Measurements from ENCODE around the gene SIN3A. TPM values are rescaled to one million over a fixed set of nuclear protein-coding genes. Genes with fewer than 3 reads are reported as not detected.

SIN3A gene
- total and polyA plus RNA-seq, 9 of the 15 experiments (the other 6 are each of a cell fraction or from before 2014, with no cell fraction given) = 11.1 to 70.3 (median 25.3) TPM

GRCh38 chr15:75454471-75455378 lies 3.2 kb upstream of the SIN3A start (continued):
- no peak for TF ChIP-seq HINFP (tag; conservative IDR thresholded peaks at IDR 0.05; ENCODE audit: low read depth)
- no peak for TF ChIP-seq ZNF224 (CRISPR knock-in tag; IDR thresholded peaks at IDR 0.05)
- TF ChIP-seq ELF4 (CRISPR knock-in tag; IDR thresholded peaks at IDR 0.05) = no peak
- no peak for TF ChIP-seq TARDBP (IDR thresholded peaks at IDR 0.05)
- TF ChIP-seq PTBP1 (IDR thresholded peaks at IDR 0.05; ENCODE audit: low read depth, low read length) = no peak
- TF ChIP-seq ZBTB2 (IDR thresholded peaks at IDR 0.05) = no peak
- TF ChIP-seq ZNF707 (CRISPR knock-in tag; conservative IDR thresholded peaks at IDR 0.05) = no peak
- peak; percentile 70 for TF ChIP-seq GABPA (tag; conservative IDR thresholded peaks at IDR 0.05; ENCODE audit: low read depth)
- TF ChIP-seq NCOA1 (IDR thresholded peaks at IDR 0.05; ENCODE audit: low read depth) = no peak
- TF ChIP-seq KLF13 (tag; IDR thresholded peaks at IDR 0.05; ENCODE audit: borderline replicate concordance, low read depth) = no peak
- no peak for TF ChIP-seq MIER1 (IDR thresholded peaks at IDR 0.05; ENCODE audit: low read depth)
- TF ChIP-seq FIP1L1 (IDR thresholded peaks at IDR 0.05; ENCODE audit: low read depth, low read length, poor library complexity, severe bottlenecking) = peak; percentile 34
- TF ChIP-seq RBM25 (IDR thresholded peaks at IDR 0.05; ENCODE audit: low read depth, low read length, severe bottlenecking) = no peak
- TF ChIP-seq NFE2 (IDR thresholded peaks at IDR 0.05; ENCODE audit: low read depth) = no peak
- TF ChIP-seq HMGN3 (IDR thresholded peaks at IDR 0.05; ENCODE audit: borderline replicate concordance, extremely low read depth, insufficient read length, low read depth, low read length) = no peak
- no peak for TF ChIP-seq SRSF1 (IDR thresholded peaks at IDR 0.05; ENCODE audit: low read depth, low read length)
- TF ChIP-seq CBX3 (IDR thresholded peaks at IDR 0.05; ENCODE audit: borderline replicate concordance in 1 of 2, low read length in 2 of 2) = no peak
- TF ChIP-seq MEF2A (IDR thresholded peaks at IDR 0.05; ENCODE audit: control insufficient read depth, low read depth, low read length) = no peak
- no peak for TF ChIP-seq FOXA3 (CRISPR knock-in tag; conservative IDR thresholded peaks at IDR 0.05 in 1 of 2, IDR thresholded peaks at IDR 0.05 in 1 of 2)
- no peak for TF ChIP-seq TCFL5 (CRISPR knock-in tag; conservative IDR thresholded peaks at IDR 0.05)
- no peak for TF ChIP-seq FOXJ3 (CRISPR knock-in tag; IDR thresholded peaks at IDR 0.05)
- TF ChIP-seq GATA2 (CRISPR knock-in tag; IDR thresholded peaks at IDR 0.05) = no peak
- no peak for TF ChIP-seq BACH1 (tag; IDR thresholded peaks at IDR 0.05)
- TF ChIP-seq TCF7 (IDR thresholded peaks at IDR 0.05; ENCODE audit: borderline replicate concordance) = no peak
- TF ChIP-seq MAFK (IDR thresholded peaks at IDR 0.05; ENCODE audit: low read length) = no peak
- TF ChIP-seq BMI1 (IDR thresholded peaks at IDR 0.05; ENCODE audit: low read length) = no peak
- TF ChIP-seq MTA1 (IDR thresholded peaks at IDR 0.05; ENCODE audit: borderline replicate concordance) = no peak
- TF ChIP-seq HNRNPL (IDR thresholded peaks at IDR 0.05; ENCODE audit: low read depth, low read length) = no peak

All from K562 (cell line).